Nephron (organoid): ENCODE measurements around the gene MRE11.
A peak's percentile ranks its signal among the peaks of the same experiment; 100 is the strongest.

Source experiments
- H3K27ac Mint-ChIP-seq, 3 experiments: 2 replicates each; pipeline ENCODE4 v1.8.0; 2020; ENCODE audit warnings: mixed read lengths in 3 of 3, mild to moderate bottlenecking in 2 of 3, moderate library complexity in 1 of 3
- H3K27me3 Mint-ChIP-seq: 2 replicates; pipeline ENCODE4 v1.8.0; 2021; ENCODE audit warnings: low read depth, mild to moderate bottlenecking, moderate library complexity, mixed read lengths
- H3K36me3 Mint-ChIP-seq: 2 replicates; pipeline ENCODE4 v1.8.0; 2020; ENCODE audit warnings: low read depth, mixed read lengths
- H3K4me1 Mint-ChIP-seq: 2 replicates; pipeline ENCODE4 v1.8.0; 2020; ENCODE audit warnings: mixed read lengths
- H3K4me3 Mint-ChIP-seq, 3 experiments: 2 replicates each; pipeline ENCODE4 v1.8.0; 2020; ENCODE audit warnings: mild to moderate bottlenecking in 3 of 3, mixed read lengths in 3 of 3, moderate library complexity in 2 of 3
- H3K9me3 Mint-ChIP-seq: 2 replicates; pipeline ENCODE4 v1.8.0; 2020; ENCODE audit warnings: mixed read lengths
- TF ChIP-seq, protein P1 (sequence below), 3 experiments: fragments of 200-600 bp; sonication (generic); IDR thresholded peaks; one replicate each; pipeline ENCODE4 v1.5.0; 2021; ENCODE audit warnings: antibody characterized with exemption in 3 of 3; ENCODE audit not compliant: unreplicated experiment in 3 of 3

The MRE11 gene

DNA sequence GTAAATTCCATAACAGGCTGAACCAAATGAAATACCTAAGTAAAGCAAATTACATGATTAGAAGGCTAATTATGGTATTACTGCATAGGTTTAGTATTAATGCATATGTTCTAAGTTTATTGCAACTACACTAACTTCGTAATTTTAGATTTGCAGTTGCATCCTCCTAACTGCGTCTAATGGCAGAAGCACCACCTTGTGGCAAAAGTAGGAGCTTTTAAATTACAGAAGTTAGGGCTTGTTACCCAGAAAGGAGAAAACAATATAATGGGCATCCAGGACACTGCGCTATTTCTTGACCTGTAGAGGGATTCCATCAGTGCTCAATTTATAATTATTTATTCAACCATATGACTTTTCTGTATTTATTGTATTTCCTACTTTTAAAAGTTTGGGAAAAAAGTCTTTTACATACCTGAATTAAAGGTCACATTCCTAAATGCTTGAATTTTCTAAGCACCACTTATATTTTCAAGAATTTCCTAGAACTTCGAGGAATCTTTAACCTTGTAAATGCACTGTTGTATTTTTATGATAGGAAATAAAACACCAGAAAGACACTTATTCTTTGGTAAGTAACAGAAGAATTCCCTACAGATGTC lies 76.2 kb downstream of the MRE11 start:
- H3K36me3 Mint-ChIP-seq: peaks cover 13% of the 10 kb centered on the region
- TF ChIP-seq, protein P1, sequence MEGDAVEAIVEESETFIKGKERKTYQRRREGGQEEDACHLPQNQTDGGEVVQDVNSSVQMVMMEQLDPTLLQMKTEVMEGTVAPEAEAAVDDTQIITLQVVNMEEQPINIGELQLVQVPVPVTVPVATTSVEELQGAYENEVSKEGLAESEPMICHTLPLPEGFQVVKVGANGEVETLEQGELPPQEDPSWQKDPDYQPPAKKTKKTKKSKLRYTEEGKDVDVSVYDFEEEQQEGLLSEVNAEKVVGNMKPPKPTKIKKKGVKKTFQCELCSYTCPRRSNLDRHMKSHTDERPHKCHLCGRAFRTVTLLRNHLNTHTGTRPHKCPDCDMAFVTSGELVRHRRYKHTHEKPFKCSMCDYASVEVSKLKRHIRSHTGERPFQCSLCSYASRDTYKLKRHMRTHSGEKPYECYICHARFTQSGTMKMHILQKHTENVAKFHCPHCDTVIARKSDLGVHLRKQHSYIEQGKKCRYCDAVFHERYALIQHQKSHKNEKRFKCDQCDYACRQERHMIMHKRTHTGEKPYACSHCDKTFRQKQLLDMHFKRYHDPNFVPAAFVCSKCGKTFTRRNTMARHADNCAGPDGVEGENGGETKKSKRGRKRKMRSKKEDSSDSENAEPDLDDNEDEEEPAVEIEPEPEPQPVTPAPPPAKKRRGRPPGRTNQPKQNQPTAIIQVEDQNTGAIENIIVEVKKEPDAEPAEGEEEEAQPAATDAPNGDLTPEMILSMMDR (IDR thresholded peaks at IDR 0.05; ENCODE audit: unreplicated experiment in 3 of 3): peak; percentile 63 to 68 (median 67)
- peak overlapping the region in 2 of 3 experiments; percentile 29 to 94 for H3K27ac Mint-ChIP-seq
- no peaks in the 10 kb centered on the region for H3K9me3 Mint-ChIP-seq
- H3K27me3 Mint-ChIP-seq: no peaks in the 10 kb centered on the region
- H3K4me1 Mint-ChIP-seq: peaks cover 11% of the 10 kb centered on the region
- no peak overlapping the region for H3K4me3 Mint-ChIP-seq

DNA sequence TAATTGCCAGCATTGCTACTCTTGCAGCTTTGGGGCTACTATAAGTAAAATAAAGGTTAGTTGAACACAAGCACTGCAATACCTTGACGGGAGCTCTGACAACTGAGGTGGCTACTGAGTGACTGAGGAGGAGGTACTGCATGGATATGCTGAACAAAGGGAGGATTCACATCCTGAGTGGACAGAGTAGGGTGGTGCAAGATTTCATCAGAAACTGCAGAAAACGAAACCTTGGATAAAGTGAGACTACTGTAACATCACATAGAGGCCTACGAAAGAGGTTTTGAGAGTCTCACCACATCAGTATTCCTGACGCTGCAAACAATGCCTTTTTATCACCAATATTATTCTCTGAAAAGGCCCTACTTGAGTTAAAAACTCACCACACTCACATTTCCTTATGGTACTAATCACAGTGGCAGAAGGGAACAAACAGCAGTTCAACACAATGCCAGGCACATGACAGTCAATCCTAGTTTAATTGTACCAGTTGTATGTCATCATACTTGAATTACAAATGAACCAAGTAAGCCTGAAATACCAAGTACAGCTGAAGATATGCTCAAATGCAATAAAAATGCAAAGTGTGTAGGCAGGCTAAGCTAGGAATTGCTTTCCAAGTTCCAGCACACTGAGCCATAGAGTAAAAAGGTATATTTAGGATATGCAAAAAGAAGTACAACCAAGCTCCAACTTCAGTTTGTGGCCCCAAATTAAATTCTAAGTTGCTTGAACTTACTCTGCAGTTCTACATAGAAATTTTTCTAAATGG lies 88.4 kb downstream of the MRE11 start:
- peaks cover 7% of the 10 kb centered on the region for H3K4me1 Mint-ChIP-seq

DNA sequence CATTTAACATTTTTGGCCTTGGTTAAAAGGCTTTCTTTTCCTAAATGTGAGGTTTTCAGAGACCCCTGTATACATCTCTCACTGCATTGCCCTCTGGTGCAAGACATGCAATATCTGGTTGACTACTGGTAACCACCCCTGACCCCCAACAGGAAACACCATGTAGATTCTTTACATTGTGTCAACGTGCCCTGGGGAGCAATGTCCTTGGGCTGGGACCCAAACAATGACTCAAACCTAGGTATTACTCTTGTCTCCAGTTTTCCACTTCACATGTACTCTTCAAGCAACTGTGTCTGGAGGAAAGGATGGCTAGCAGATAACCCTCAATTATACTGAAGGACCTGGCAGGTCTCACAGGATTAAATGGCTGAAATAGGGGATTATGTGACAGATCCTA lies 91.3 kb downstream of the MRE11 start:
- H3K4me1 Mint-ChIP-seq: peaks cover 8% of the 10 kb centered on the region
- H3K9me3 Mint-ChIP-seq: peaks cover 6% of the 10 kb centered on the region
- no peaks in the 10 kb centered on the region for H3K36me3 Mint-ChIP-seq
- H3K4me3 Mint-ChIP-seq: peak overlapping the region; percentile 61 to 77 (median 72)
- no peak overlapping the region for H3K27ac Mint-ChIP-seq
- peaks cover 54% of the 10 kb centered on the region for H3K27me3 Mint-ChIP-seq
- TF ChIP-seq, protein P1 (IDR thresholded peaks at IDR 0.05; ENCODE audit: unreplicated experiment in 3 of 3): no peak

More for the DNA sequence above, 88.4 kb downstream of the MRE11 start:
- Mint-ChIP-seq H3K36me3 (no peaks in the 10 kb centered on the region), H3K27me3 (peaks cover 26% of the 10 kb centered on the region), H3K4me3 (no peak overlapping the region), H3K9me3 (peaks cover 22% of the 10 kb centered on the region), H3K27ac (no peak overlapping the region)
- TF ChIP-seq, protein P1 (IDR thresholded peaks at IDR 0.05; ENCODE audit: unreplicated experiment in 3 of 3): no peak

DNA sequence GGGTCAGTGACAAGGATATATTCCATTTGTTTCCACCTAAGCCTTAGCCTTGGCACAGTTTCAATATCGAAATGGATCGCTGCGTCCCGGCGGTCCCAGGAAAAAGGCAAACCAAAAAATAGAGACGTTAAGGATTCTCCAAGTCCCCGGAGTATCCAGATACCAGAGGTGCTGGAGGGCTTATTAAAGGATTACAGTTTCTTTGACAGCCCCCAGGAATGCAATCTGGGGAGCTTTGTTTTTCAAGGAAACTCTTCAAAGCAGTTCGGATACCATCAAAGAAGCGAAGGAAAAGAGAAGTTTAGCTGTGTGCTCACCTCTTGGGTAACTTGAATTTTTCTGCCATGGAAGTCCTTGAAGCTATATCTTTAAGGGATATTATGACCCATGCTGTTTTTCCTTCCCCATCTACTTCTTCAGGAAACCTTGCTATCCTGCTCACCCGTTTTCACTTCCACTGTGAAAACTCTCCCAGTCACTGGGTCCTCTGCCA lies 91.8 kb downstream of the MRE11 start:
- Mint-ChIP-seq H3K27ac (no peak overlapping the region), H3K36me3 (no peaks in the 10 kb centered on the region), H3K4me3 (peak overlapping the region; percentile 72 to 77 (median 76)), H3K4me1 (peaks cover 8% of the 10 kb centered on the region), H3K27me3 (peaks cover 58% of the 10 kb centered on the region), H3K9me3 (peaks cover under 1% of the 10 kb centered on the region)
- TF ChIP-seq, protein P1 (IDR thresholded peaks at IDR 0.05; ENCODE audit: unreplicated experiment in 3 of 3): no peak

DNA sequence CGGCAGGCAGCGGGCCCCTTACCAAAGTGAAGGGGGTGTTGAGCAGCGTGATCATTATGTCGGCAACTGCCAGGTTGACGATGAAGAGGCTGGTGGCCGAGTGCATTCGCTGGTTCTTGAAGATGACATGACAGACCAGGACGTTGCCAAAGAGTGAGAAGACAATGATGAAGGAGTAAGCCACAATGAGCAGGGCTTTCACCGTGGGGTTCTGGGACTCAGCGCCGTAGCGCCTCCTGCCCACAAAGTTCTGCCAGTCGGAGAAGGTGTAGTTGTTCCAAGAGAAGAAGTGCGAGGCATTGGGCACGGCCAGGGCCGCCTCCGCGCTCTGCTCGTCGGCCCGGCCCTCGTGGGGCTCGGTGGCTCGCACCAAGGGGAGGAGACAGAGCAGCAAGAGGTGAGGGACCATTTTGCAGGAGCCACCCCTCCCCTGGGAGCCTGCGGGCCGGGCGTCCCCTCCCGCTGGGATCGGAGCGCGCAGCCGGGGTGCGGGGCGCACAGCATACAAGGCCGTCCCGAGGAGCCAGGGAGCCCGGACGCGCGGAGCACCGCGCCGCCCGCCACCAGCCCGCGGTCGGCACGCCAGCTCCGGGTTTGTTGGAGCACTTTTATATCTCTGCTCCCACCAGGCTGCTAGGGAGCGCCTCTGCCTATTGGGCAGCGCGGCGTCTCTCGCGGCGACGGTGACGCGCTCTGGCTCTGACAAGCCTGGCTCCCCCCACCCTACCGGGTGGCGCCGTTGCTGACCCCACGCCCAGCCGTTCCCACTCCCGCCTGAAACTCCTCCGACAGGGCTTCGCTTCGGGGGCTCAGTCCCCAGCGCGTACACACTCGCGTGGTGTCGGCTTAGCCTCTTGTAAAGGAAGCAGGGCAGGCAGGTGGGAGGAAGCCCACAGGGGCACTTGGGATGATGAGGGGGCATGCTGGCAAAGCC lies 92.5 kb downstream of the MRE11 start, which contains the start of gene GPR83:
GPR83 (minus strand) TSS at position 581 of the 934 bp plus-strand sequence; CDS start at position 409, 172 bp downstream.
- Mint-ChIP-seq H3K4me1 (peaks cover 8% of the 10 kb centered on the region), H3K27ac (no peak within 1 kb of the TSS), H3K9me3 (no peaks in the 10 kb centered on the region), H3K36me3 (no peaks in the 10 kb centered on the region), H3K27me3 (peaks cover 58% of the 10 kb centered on the region), H3K4me3 (peak within 1 kb of the TSS; percentile 83 to 87 (median 86))
- TF ChIP-seq, protein P1 (IDR thresholded peaks at IDR 0.05; ENCODE audit: unreplicated experiment in 3 of 3): no peak
